Right cardiac atrium (tissue), 5 donors: Measurements from ENCODE around the gene CCDC12. TPM values are rescaled to one million over a fixed set of nuclear protein-coding genes. Genes with fewer than 3 reads are reported as not detected.

Source experiments
- ATAC-seq, 2 donors: fragments of 200-7000 bp; cut with Tn5 transposase; one replicate each; pipeline versions ENCODE4 v1.8.0 to v1.9.1; 2020; ENCODE audit warnings: moderate library complexity in 2 of 2, mild to moderate bottlenecking in 1 of 2
- DNase-seq, 3 donors: peaks; one replicate each; pipeline ENCODE4 v3.0.0-alpha.2; 2020
- H3K27ac ChIP-seq: one replicate; pipeline ENCODE4 v1.5.1; 2013; ENCODE audit warnings: mild to moderate bottlenecking, low read length, control low read depth, moderate library complexity
- H3K27me3 ChIP-seq: one replicate; pipeline ENCODE4 v1.6.1; 2013; ENCODE audit not compliant: control insufficient read depth, insufficient read depth
- H3K4me1 ChIP-seq: one replicate; pipeline ENCODE4 v1.6.1; 2013; ENCODE audit warnings: low read length; ENCODE audit not compliant: control insufficient read depth, insufficient read depth
- H3K4me3 ChIP-seq: one replicate; pipeline ENCODE4 v1.5.1; 2013; ENCODE audit warnings: low read length, control low read depth
- H3K9me3 ChIP-seq: one replicate; pipeline ENCODE4 v1.6.1; 2013; ENCODE audit warnings: low read length; ENCODE audit not compliant: control insufficient read depth
- WGBS: extraction: QIAGEN DNeasy Blood & Tissue Kit; methylation state at CpG from one replicate; pipeline ENCODE4 v1.1.7; 2013; 5-methylcytosine and 5-hydroxymethylcytosine counted together
- intact Hi-C, 4 donors: fragments of 100-400 bp; cut with DNase I; formaldehyde crosslinking; loops; one replicate each; pipeline versions ENCODE4 v1.11.0 to v1.14.0; 2022 to 2023
- polyA plus RNA-seq: library from polyadenylated mRNA; stranded (reverse); fragments of 200-250 nt; gene quantifications from one replicate; pipeline ENCODE4 v1.2.3, GENCODE V29; 2013
- total RNA-seq, 4 donors: library from RNA; stranded (reverse); fragmentation: NEBNext Ultra II Directional; extraction: Animal tissue kit (Norgen Biotek cat#: 25700); gene quantifications; one replicate each; pipeline ENCODE4 v1.2.1, GENCODE V29; 2021
- donor health status: healthy with polysubstance abuse.
- donor health status: DM: no; HTN: yes; CAD: no.
- donor health status: DM: no; HTN: no; CAD: no.
- donor health status: DM: no; HTN: yes; CAD: no; lungs with severe emphysema.
- donor health status: DM: yes; HTN: yes; CAD: no.

The CCDC12 gene
- total and polyA plus RNA-seq, 5 donors = 31.2 to 58.0 (median 36.1) TPM

GRCh38 chr3:47007001-47007400, 30.5 kb upstream of the CCDC12 start:
- WGBS = 80% methylated on average over 3 of the region's 3 CpGs
- Histone ChIP-seq H3K4me1 (no peaks in the 10 kb centered on the region), H3K27ac (no peak overlapping the region), H3K4me3 (no peak overlapping the region), H3K27me3 (no peaks in the 10 kb centered on the region), H3K9me3 (no peaks in the 10 kb centered on the region)
- ATAC-seq = no peak
- peak in 1 of 3 donors; percentile 39 for DNase-seq
- intact Hi-C loops = loop anchor here in 2 of 4 donors (10.0 kb wide), 1 partner anchor 302 kb away; the partner anchor contains the start of gene TMIE (in 2 of the 2)

- DNase-seq (peak in 1 of 3 donors; percentile 28), ATAC-seq (no peak)
- Histone ChIP-seq H3K9me3 (no peaks in the 10 kb centered on the region), H3K27me3 (no peaks in the 10 kb centered on the region), H3K27ac (no peak overlapping the region), H3K4me3 (no peak overlapping the region), H3K4me1 (no peaks in the 10 kb centered on the region)
- intact Hi-C loops = loop anchor here in 2 of 4 donors (10.0 kb wide), 1 partner anchor 301 kb away; the partner anchor contains the start of gene TMIE (in 2 of the 2)
- 88% methylated on average over 9 of the region's 9 CpGs for WGBS
Measured at GRCh38 chr3:47006145-47006651, 29.7 kb upstream of the CCDC12 start.

- DNase-seq (peak; percentile 12 to 53 (median 50)), ATAC-seq (no peak)
- Histone ChIP-seq H3K4me1 (no peaks in the 10 kb centered on the region), H3K27ac (no peak overlapping the region), H3K9me3 (no peaks in the 10 kb centered on the region), H3K4me3 (no peak overlapping the region), H3K27me3 (no peaks in the 10 kb centered on the region)
- intact Hi-C loops = loop anchor here in 2 of 4 donors (10.0 kb wide), 1 partner anchor 301 kb away; the partner anchor contains the start of gene TMIE (in 2 of the 2)
- 79% methylated on average over 32 of the region's 32 CpGs for WGBS
Measured at GRCh38 chr3:47005212-47006144, 28.9 kb upstream of the CCDC12 start.

GRCh38 chr3:47004369-47005211, 28.0 kb upstream of the CCDC12 start:
- Histone ChIP-seq H3K4me1 (no peaks in the 10 kb centered on the region), H3K9me3 (no peaks in the 10 kb centered on the region), H3K27me3 (no peaks in the 10 kb centered on the region), H3K27ac (no peak overlapping the region), H3K4me3 (no peak overlapping the region)
- DNase-seq (peak in 1 of 3 donors; percentile 53), ATAC-seq (no peak)
- 94% methylated on average over 17 of the region's 17 CpGs for WGBS
- intact Hi-C loops = loop anchor here in 2 of 4 donors (10.0 kb wide), 1 partner anchor 300 kb away; the partner anchor contains the start of gene TMIE (in 2 of the 2)

- H3K27me3 ChIP-seq = no peaks in the 10 kb centered on the region
- intact Hi-C loops = loop anchor here in 2 of 4 donors (10.0 kb wide), 1 partner anchor 299 kb away; the partner anchor contains the start of gene TMIE (in 2 of the 2)
- no peaks in the 10 kb centered on the region for H3K4me1 ChIP-seq
- WGBS = 96% methylated on average over 27 of the region's 27 CpGs
- H3K4me3 ChIP-seq = no peak overlapping the region
- no peak overlapping the region for H3K27ac ChIP-seq
- H3K9me3 ChIP-seq = no peaks in the 10 kb centered on the region
- peak in 2 of 3 donors; percentile 16 to 40 for DNase-seq
- ATAC-seq = no peak
Measured at GRCh38 chr3:47003461-47004368, 27.2 kb upstream of the CCDC12 start.

DNA sequence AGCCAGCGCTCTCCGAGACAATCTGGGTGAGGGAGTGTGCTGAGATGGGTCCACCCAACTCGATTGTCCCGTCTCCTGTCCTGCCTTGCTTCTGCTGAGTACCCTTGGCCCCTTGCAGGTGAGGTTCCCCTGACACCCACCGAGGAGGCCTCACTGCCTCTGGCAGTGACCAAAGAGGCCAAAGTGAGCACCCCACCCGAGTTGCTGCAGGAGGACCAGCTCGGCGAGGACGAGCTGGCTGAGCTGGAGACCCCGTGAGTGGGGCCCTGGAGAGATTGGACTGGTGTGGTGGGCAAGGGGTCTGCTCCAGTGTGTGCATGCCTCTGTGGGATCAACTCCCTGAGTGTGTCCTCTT, 26.5 kb upstream of the CCDC12 start:
- H3K27ac ChIP-seq = no peak overlapping the region
- ATAC-seq = no peak
- H3K27me3 ChIP-seq = no peaks in the 10 kb centered on the region
- no peaks in the 10 kb centered on the region for H3K9me3 ChIP-seq
- no peak for DNase-seq
- WGBS = 90% methylated on average over 10 of the region's 10 CpGs
- H3K4me3 ChIP-seq = no peak overlapping the region
- intact Hi-C loops = loop anchor here in 2 of 4 donors (10.0 kb wide), 1 partner anchor 298 kb away; the partner anchor contains the start of gene TMIE (in 2 of the 2)
- H3K4me1 ChIP-seq = no peaks in the 10 kb centered on the region

- H3K27me3 ChIP-seq = no peaks in the 10 kb centered on the region
- H3K9me3 ChIP-seq = no peaks in the 10 kb centered on the region
- WGBS = 85% methylated on average over 35 of the region's 35 CpGs
- H3K4me1 ChIP-seq = no peaks in the 10 kb centered on the region
- intact Hi-C loops = loop anchor here in 2 of 4 donors (10.0 kb wide), 1 partner anchor 298 kb away; the partner anchor contains the start of gene TMIE (in 2 of the 2)
- ATAC-seq (no peak), DNase-seq (peak in 2 of 3 donors; percentile 55 to 60)
- no peak overlapping the region for H3K27ac ChIP-seq
- no peak overlapping the region for H3K4me3 ChIP-seq
Measured at GRCh38 chr3:47002171-47003055, 25.9 kb upstream of the CCDC12 start.

DNA sequence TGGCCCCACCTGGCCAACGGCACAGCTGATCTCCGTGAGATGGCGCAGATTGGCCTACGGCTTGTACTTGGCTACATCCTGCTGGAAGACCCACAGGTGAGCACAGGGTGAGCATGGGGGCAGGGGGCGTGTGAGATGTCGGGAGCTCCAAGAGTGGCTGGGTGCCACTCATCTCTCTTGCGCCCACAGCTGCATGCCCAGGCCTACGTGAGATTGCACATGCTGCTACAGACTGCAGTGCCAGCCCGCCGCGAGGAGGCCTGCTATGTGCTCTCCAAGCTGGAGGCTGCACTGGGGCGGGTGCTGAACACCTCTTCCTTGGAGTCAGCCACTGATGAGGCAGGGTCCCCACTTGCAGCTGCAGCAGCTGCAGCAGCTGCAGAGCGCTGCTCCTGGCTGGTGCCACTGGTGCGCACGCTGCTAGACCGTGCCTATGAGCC, 25.2 kb upstream of the CCDC12 start:
- ATAC-seq (no peak), DNase-seq (peak in 1 of 3 donors; percentile 45)
- WGBS = 95% methylated on average over 16 of the region's 16 CpGs
- intact Hi-C loops = loop anchor here in 2 of 4 donors (10.0 kb wide), 1 partner anchor 297 kb away; the partner anchor contains the start of gene TMIE (in 2 of the 2)
- no peaks in the 10 kb centered on the region for H3K4me1 ChIP-seq
- H3K27me3 ChIP-seq = no peaks in the 10 kb centered on the region
- no peak overlapping the region for H3K27ac ChIP-seq
- no peak overlapping the region for H3K4me3 ChIP-seq
- no peaks in the 10 kb centered on the region for H3K9me3 ChIP-seq
